ENCODE data around the gene LY6G6D. TPM values are rescaled to one million over a fixed set of nuclear protein-coding genes. Genes with fewer than 3 reads are reported as not detected.

Gene LY6G6D
- total and polyA plus RNA-seq, 2 of the 13 experiments (the other 11 are each of a cell fraction or from before 2014, with no cell fraction given) = not detected

GRCh38 chr6:31737315-31737990 lies 22.3 kb downstream of the LY6G6D start (continued):
- TF ChIP-seq ZFP91 (CRISPR knock-in tag; IDR thresholded peaks at IDR 0.05; ENCODE audit: borderline replicate concordance) (no peak), SALL1 (CRISPR knock-in tag; IDR thresholded peaks at IDR 0.05) (peak; percentile 72), PITX1 (CRISPR knock-in tag; IDR thresholded peaks at IDR 0.05) (peak; percentile 99), GATAD1 (CRISPR knock-in tag; IDR thresholded peaks at IDR 0.05) (no peak; the same call in none of the 2 replicates), TBX3 (IDR thresholded peaks at IDR 0.05; ENCODE audit: borderline replicate concordance) (peak; percentile 57; the same call in 1 of the 2 replicates), ZMYM4 (CRISPR knock-in tag; IDR thresholded peaks at IDR 0.05) (no peak; the same call in 1 of the 2 replicates), ZNF326 (CRISPR knock-in tag; IDR thresholded peaks at IDR 0.05; ENCODE audit: borderline replicate concordance) (no peak), FOXP4 (CRISPR knock-in tag; IDR thresholded peaks at IDR 0.05) (peak; percentile 86), ZNF280B (CRISPR knock-in tag; IDR thresholded peaks at IDR 0.05; ENCODE audit: borderline replicate concordance) (no peak), ZNF468 (CRISPR knock-in tag; IDR thresholded peaks at IDR 0.05) (no peak), ZBTB20 (CRISPR knock-in tag; IDR thresholded peaks at IDR 0.05; ENCODE audit: borderline replicate concordance, low read depth) (peak; percentile 71; the same call in 1 of the 2 replicates), RARA (CRISPR knock-in tag; IDR thresholded peaks at IDR 0.05) (peak; percentile 86), FIP1L1 (IDR thresholded peaks at IDR 0.05; ENCODE audit: borderline replicate concordance, insufficient read depth, low read depth, low read length) (no peak), HDAC2 (CRISPR knock-in tag; IDR thresholded peaks at IDR 0.05) (peak; percentile 73; the same call in 1 of the 2 replicates), ZNF121 (CRISPR knock-in tag; IDR thresholded peaks at IDR 0.05) (peak; percentile 67), MXD4 (CRISPR knock-in tag; IDR thresholded peaks at IDR 0.05) (peak; percentile 19; the same call in 1 of the 2 replicates), ZNF414 (CRISPR knock-in tag; IDR thresholded peaks at IDR 0.05) (no peak), TSC22D2 (CRISPR knock-in tag; IDR thresholded peaks at IDR 0.05; ENCODE audit: borderline replicate concordance) (no peak)

Measured in HepG2 (cell line).